ENCODE measurements around the gene GIPC3. TPM values are rescaled to one million over a fixed set of nuclear protein-coding genes. Genes with fewer than 3 reads are reported as not detected.

GIPC3 gene
- total RNA-seq, 1 experiment from 2014 or later: not detected

- Histone ChIP-seq H2AFZ (ENCODE audit: low read length) (no peak overlapping the region), H3K36me3 (ENCODE audit: insufficient read depth, low read length) (no peaks in the 10 kb centered on the region)
Measured at GRCh38 chr19:3586707-3587346, 1.5 kb downstream of the GIPC3 start.

GRCh38 chr19:3589439-3589838 is 4.2 kb downstream of the GIPC3 start:
- Histone ChIP-seq H3K36me3 (ENCODE audit: insufficient read depth, low read length) (no peaks in the 10 kb centered on the region), H3K27ac (ENCODE audit: low read length) (no peak overlapping the region), H3K4me3 (ENCODE audit: low read length) (no peak overlapping the region), H3K9ac (ENCODE audit: low read length) (no peak overlapping the region), H3K9me3 (ENCODE audit: low read length) (peaks cover 16% of the 10 kb centered on the region), H4K20me1 (ENCODE audit: insufficient read depth, low read depth, low read length) (no peaks in the 10 kb centered on the region), H3K4me1 (ENCODE audit: low read length) (no peaks in the 10 kb centered on the region), H3K4me2 (ENCODE audit: low read depth, low read length, poor library complexity, severe bottlenecking) (no peak overlapping the region), H2AFZ (ENCODE audit: low read length) (no peak overlapping the region), H3K27me3 (ENCODE audit: low read length) (no peaks in the 10 kb centered on the region), H3K9me2 (replicated peaks; ENCODE audit: insufficient read depth, low read length) (no peaks in the 10 kb centered on the region), H3K79me2 (ENCODE audit: low read length) (no peaks in the 10 kb centered on the region)
- peak; percentile 20 for DNase-seq

More at GRCh38 chr19:3586707-3587346, 1.5 kb downstream of the GIPC3 start:
- no peaks in the 10 kb centered on the region for H3K9me2 ChIP-seq (replicated peaks; ENCODE audit: insufficient read depth, low read length)
- H3K4me3 ChIP-seq (ENCODE audit: low read length): no peak overlapping the region
- peak; percentile 10 for DNase-seq
- no peak overlapping the region for H3K4me2 ChIP-seq (ENCODE audit: low read depth, low read length, poor library complexity, severe bottlenecking)
- no peaks in the 10 kb centered on the region for H3K27me3 ChIP-seq (ENCODE audit: low read length)
- H3K9me3 ChIP-seq (ENCODE audit: low read length): peaks cover 10% of the 10 kb centered on the region; the same call in 1 of the 2 replicates
- H3K9ac ChIP-seq (ENCODE audit: low read length): no peak overlapping the region
- no peaks in the 10 kb centered on the region for H3K79me2 ChIP-seq (ENCODE audit: low read length)
- H3K27ac ChIP-seq (ENCODE audit: low read length): no peak overlapping the region
- H3K4me1 ChIP-seq (ENCODE audit: low read length): no peaks in the 10 kb centered on the region
- H4K20me1 ChIP-seq (ENCODE audit: insufficient read depth, low read depth, low read length): no peaks in the 10 kb centered on the region

- Histone ChIP-seq H3K9me3 (ENCODE audit: low read length) (peaks cover 16% of the 10 kb centered on the region), H3K79me2 (ENCODE audit: low read length) (no peaks in the 10 kb centered on the region), H3K4me3 (ENCODE audit: low read length) (no peak overlapping the region), H3K4me2 (ENCODE audit: low read depth, low read length, poor library complexity, severe bottlenecking) (no peak overlapping the region), H3K27me3 (ENCODE audit: low read length) (no peaks in the 10 kb centered on the region), H3K36me3 (ENCODE audit: insufficient read depth, low read length) (no peaks in the 10 kb centered on the region), H3K4me1 (ENCODE audit: low read length) (no peaks in the 10 kb centered on the region), H2AFZ (ENCODE audit: low read length) (no peak overlapping the region), H3K9ac (ENCODE audit: low read length) (no peak overlapping the region), H4K20me1 (ENCODE audit: insufficient read depth, low read depth, low read length) (no peaks in the 10 kb centered on the region), H3K9me2 (replicated peaks; ENCODE audit: insufficient read depth, low read length) (no peaks in the 10 kb centered on the region), H3K27ac (ENCODE audit: low read length) (no peak overlapping the region)
- peak; percentile 16 for DNase-seq
Measured at GRCh38 chr19:3589949-3590348, 4.7 kb downstream of the GIPC3 start.

GRCh38 chr19:3590991-3591659 is 5.8 kb downstream of the GIPC3 start:
- Histone ChIP-seq H3K79me2 (ENCODE audit: low read length) (no peaks in the 10 kb centered on the region), H4K20me1 (ENCODE audit: insufficient read depth, low read depth, low read length) (no peaks in the 10 kb centered on the region), H2AFZ (ENCODE audit: low read length) (no peak overlapping the region), H3K4me2 (ENCODE audit: low read depth, low read length, poor library complexity, severe bottlenecking) (no peak overlapping the region), H3K27ac (ENCODE audit: low read length) (no peak overlapping the region), H3K9ac (ENCODE audit: low read length) (no peak overlapping the region), H3K27me3 (ENCODE audit: low read length) (no peaks in the 10 kb centered on the region), H3K36me3 (ENCODE audit: insufficient read depth, low read length) (no peaks in the 10 kb centered on the region), H3K9me2 (replicated peaks; ENCODE audit: insufficient read depth, low read length) (no peaks in the 10 kb centered on the region), H3K4me1 (ENCODE audit: low read length) (no peaks in the 10 kb centered on the region), H3K4me3 (ENCODE audit: low read length) (no peak overlapping the region), H3K9me3 (ENCODE audit: low read length) (peaks cover 16% of the 10 kb centered on the region)
- DNase-seq: peak; percentile 36

DNA sequence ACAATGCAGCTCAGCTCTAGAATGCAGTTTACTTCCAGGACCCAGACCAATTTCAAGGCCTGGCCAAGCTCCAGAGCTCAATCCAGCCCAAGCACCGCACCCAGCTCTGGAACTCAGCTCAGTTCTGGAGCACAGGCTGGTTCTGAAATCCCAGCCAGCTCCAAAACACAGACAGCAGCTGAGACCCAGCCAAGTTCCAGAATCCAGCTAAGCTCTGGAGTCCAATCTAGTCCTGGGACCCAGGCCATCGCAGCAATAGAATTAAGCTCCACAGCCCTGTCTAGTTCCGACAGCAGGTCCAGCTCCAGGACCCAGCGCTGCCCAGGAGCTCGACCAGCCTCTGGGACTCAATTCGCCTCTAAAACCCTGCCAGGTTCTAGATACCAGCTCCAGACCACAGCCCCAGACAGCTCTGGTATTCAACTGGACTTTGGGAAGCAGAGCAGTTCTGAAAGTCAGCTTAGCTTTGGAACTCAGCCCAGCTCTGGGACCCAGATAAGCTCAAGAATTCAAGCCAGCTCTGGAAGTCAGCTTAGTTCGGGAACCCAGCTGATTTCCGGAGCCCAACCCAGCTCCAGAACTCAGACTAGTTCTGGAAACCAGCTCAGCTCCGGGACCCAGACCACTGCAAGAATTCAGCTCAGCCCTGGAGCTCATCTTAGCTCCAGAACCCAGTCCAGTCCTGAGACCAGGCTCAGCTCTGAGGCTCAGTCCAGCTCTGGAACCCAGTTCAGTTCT is 6.8 kb downstream of the GIPC3 start:
- no peak overlapping the region for H3K9ac ChIP-seq (ENCODE audit: low read length)
- no peaks in the 10 kb centered on the region for H4K20me1 ChIP-seq (ENCODE audit: insufficient read depth, low read depth, low read length)
- no peaks in the 10 kb centered on the region for H3K27me3 ChIP-seq (ENCODE audit: low read length)
- no peak overlapping the region for H3K27ac ChIP-seq (ENCODE audit: low read length)
- H3K36me3 ChIP-seq (ENCODE audit: insufficient read depth, low read length): no peaks in the 10 kb centered on the region
- no peak overlapping the region for H2AFZ ChIP-seq (ENCODE audit: low read length)
- H3K4me1 ChIP-seq (ENCODE audit: low read length): no peaks in the 10 kb centered on the region
- peak; percentile 20 for DNase-seq
- H3K79me2 ChIP-seq (ENCODE audit: low read length): no peaks in the 10 kb centered on the region
- H3K4me2 ChIP-seq (ENCODE audit: low read depth, low read length, poor library complexity, severe bottlenecking): no peak overlapping the region
- no peak overlapping the region for H3K4me3 ChIP-seq (ENCODE audit: low read length)
- peaks cover 16% of the 10 kb centered on the region for H3K9me3 ChIP-seq (ENCODE audit: low read length)
- H3K9me2 ChIP-seq (replicated peaks; ENCODE audit: insufficient read depth, low read length): no peaks in the 10 kb centered on the region

DNA sequence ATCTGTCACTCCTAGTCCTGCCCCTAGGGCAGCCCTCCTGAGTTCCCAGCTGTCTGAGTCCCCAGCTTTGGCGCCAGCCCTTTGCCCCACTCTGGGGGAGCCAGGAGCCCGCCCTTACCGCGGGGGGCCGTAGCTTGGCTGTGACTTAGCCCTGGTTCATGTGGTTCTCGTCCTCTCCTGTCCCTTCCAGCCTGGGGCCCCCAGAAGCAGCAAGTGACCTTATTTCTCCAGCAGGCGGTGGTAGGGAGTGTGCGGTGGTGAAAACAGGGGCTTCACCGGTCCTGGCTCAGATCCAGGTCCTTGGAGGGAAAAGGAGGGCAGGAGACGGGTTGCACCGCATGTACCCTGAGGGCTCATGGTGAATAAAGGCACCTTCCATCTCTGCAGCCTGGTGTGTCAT is 7.9 kb downstream of the GIPC3 start:
- H2AFZ ChIP-seq (ENCODE audit: low read length): no peak overlapping the region
- no peak overlapping the region for H3K9ac ChIP-seq (ENCODE audit: low read length)
- no peak overlapping the region for H3K4me2 ChIP-seq (ENCODE audit: low read depth, low read length, poor library complexity, severe bottlenecking)
- peaks cover 16% of the 10 kb centered on the region for H3K9me3 ChIP-seq (ENCODE audit: low read length)
- H3K4me3 ChIP-seq (ENCODE audit: low read length): no peak overlapping the region
- H3K27me3 ChIP-seq (ENCODE audit: low read length): no peaks in the 10 kb centered on the region
- no peaks in the 10 kb centered on the region for H3K4me1 ChIP-seq (ENCODE audit: low read length)
- H3K9me2 ChIP-seq (replicated peaks; ENCODE audit: insufficient read depth, low read length): no peaks in the 10 kb centered on the region
- H4K20me1 ChIP-seq (ENCODE audit: insufficient read depth, low read depth, low read length): no peaks in the 10 kb centered on the region
- H3K36me3 ChIP-seq (ENCODE audit: insufficient read depth, low read length): no peaks in the 10 kb centered on the region
- H3K79me2 ChIP-seq (ENCODE audit: low read length): no peaks in the 10 kb centered on the region
- no peak overlapping the region for H3K27ac ChIP-seq (ENCODE audit: low read length)
- DNase-seq: peak; percentile 20

- H2AFZ ChIP-seq (ENCODE audit: low read length): no peak overlapping the region
Measured at GRCh38 chr19:3595521-3596061, 10.3 kb downstream of the GIPC3 start.

DNA sequence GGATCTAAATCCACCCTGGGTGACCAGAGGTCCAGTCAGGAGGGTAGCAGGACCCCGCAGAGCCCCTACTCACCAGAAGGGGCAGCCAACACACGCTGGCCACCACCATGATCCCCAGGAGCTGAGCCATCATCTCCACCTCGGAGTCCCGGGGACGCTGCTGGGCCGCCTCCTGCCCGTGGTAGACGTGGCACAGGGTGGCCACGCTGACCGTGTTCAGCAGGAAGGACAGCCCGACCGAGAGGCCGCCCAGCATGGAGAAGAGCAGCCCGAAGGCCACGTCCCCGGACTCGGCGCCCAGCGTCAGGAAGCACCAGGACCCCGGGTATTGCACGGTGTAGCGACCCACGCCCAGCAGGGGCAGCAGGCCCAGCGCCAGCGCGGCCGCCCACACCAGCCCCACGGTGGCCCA is 14.5 kb downstream of the GIPC3 start:
- no peak for DNase-seq
- no peaks in the 10 kb centered on the region for H3K9me2 ChIP-seq (replicated peaks; ENCODE audit: insufficient read depth, low read length)
- H3K9me3 ChIP-seq (ENCODE audit: low read length): no peaks in the 10 kb centered on the region
- H2AFZ ChIP-seq (ENCODE audit: low read length): no peak overlapping the region
- H3K27me3 ChIP-seq (ENCODE audit: low read length): no peaks in the 10 kb centered on the region
- no peak overlapping the region for H3K9ac ChIP-seq (ENCODE audit: low read length)
- no peak overlapping the region for H3K4me3 ChIP-seq (ENCODE audit: low read length)
- no peak overlapping the region for H3K4me2 ChIP-seq (ENCODE audit: low read depth, low read length, poor library complexity, severe bottlenecking)
- H3K27ac ChIP-seq (ENCODE audit: low read length): no peak overlapping the region
- H3K4me1 ChIP-seq (ENCODE audit: low read length): peaks cover under 1% of the 10 kb centered on the region; the same call in 1 of the 2 replicates
- H3K36me3 ChIP-seq (ENCODE audit: insufficient read depth, low read length): no peaks in the 10 kb centered on the region
- no peaks in the 10 kb centered on the region for H3K79me2 ChIP-seq (ENCODE audit: low read length)
- no peaks in the 10 kb centered on the region for H4K20me1 ChIP-seq (ENCODE audit: insufficient read depth, low read depth, low read length)

More at GRCh38 chr19:3595521-3596061, 10.3 kb downstream of the GIPC3 start:
- Histone ChIP-seq H3K4me3 (ENCODE audit: low read length) (no peak overlapping the region), H3K79me2 (ENCODE audit: low read length) (no peaks in the 10 kb centered on the region), H3K4me1 (ENCODE audit: low read length) (no peaks in the 10 kb centered on the region), H3K9ac (ENCODE audit: low read length) (no peak overlapping the region), H3K27me3 (ENCODE audit: low read length) (no peaks in the 10 kb centered on the region), H3K27ac (ENCODE audit: low read length) (no peak overlapping the region), H3K4me2 (ENCODE audit: low read depth, low read length, poor library complexity, severe bottlenecking) (no peak overlapping the region), H3K9me2 (replicated peaks; ENCODE audit: insufficient read depth, low read length) (no peaks in the 10 kb centered on the region), H4K20me1 (ENCODE audit: insufficient read depth, low read depth, low read length) (no peaks in the 10 kb centered on the region), H3K9me3 (ENCODE audit: low read length) (peaks cover 12% of the 10 kb centered on the region), H3K36me3 (ENCODE audit: insufficient read depth, low read length) (no peaks in the 10 kb centered on the region)
- no peak for DNase-seq

Measured in Karpas-422 (cell line).